HL-60 (cell line): ENCODE data around the gene CACNA1D.

Source experiments
- GABPA ChIP-seq: IDR thresholded peaks from 2 replicates; pipeline ENCODE4 v1.6.1; 2012; ENCODE audit warnings: low read depth
- POLR2AphosphoS5 ChIP-seq: IDR thresholded peaks from 2 replicates; pipeline ENCODE4 v1.6.1; 2012; ENCODE audit warnings: low read depth
- SPI1 ChIP-seq: IDR thresholded peaks from 2 replicates; pipeline ENCODE4 v1.6.1; 2012; ENCODE audit warnings: low read depth, mild to moderate bottlenecking, borderline replicate concordance
- TF ChIP-seq, protein P1 (sequence below): IDR thresholded peaks from one replicate; pipeline ENCODE4 v1.5.1; 2011; ENCODE audit warnings: low read length, control low read depth, inconsistent platforms; ENCODE audit not compliant: insufficient read depth
- TF ChIP-seq, protein P2 (sequence below): IDR thresholded peaks from 2 replicates; pipeline ENCODE4 v1.6.1; 2012; ENCODE audit warnings: low read depth; ENCODE audit not compliant: insufficient replicate concordance

DNA sequence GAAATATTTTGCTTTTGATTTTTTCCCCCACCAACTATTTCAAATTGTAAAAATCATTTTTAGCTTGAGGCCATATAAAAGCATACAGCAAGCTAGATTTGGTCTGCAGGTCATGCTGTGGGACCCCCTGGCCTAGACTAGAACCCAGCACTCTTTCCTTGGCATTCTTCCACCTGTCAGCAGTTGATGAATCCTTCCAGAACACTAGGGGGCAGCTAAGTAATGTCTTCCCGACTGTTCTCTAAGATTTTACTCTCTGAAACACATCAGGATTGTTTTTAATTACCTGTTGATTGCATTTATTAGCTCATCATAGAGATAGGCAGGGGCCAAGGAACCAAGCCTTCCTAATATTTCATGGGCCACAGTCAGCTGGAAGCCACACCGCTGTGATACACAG lies 174.5 kb downstream of the CACNA1D start:
- TF ChIP-seq, protein P1, sequence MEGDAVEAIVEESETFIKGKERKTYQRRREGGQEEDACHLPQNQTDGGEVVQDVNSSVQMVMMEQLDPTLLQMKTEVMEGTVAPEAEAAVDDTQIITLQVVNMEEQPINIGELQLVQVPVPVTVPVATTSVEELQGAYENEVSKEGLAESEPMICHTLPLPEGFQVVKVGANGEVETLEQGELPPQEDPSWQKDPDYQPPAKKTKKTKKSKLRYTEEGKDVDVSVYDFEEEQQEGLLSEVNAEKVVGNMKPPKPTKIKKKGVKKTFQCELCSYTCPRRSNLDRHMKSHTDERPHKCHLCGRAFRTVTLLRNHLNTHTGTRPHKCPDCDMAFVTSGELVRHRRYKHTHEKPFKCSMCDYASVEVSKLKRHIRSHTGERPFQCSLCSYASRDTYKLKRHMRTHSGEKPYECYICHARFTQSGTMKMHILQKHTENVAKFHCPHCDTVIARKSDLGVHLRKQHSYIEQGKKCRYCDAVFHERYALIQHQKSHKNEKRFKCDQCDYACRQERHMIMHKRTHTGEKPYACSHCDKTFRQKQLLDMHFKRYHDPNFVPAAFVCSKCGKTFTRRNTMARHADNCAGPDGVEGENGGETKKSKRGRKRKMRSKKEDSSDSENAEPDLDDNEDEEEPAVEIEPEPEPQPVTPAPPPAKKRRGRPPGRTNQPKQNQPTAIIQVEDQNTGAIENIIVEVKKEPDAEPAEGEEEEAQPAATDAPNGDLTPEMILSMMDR = no peak
- TF ChIP-seq POLR2AphosphoS5 (no peak), GABPA (no peak), SPI1 (no peak)
- TF ChIP-seq, protein P2, sequence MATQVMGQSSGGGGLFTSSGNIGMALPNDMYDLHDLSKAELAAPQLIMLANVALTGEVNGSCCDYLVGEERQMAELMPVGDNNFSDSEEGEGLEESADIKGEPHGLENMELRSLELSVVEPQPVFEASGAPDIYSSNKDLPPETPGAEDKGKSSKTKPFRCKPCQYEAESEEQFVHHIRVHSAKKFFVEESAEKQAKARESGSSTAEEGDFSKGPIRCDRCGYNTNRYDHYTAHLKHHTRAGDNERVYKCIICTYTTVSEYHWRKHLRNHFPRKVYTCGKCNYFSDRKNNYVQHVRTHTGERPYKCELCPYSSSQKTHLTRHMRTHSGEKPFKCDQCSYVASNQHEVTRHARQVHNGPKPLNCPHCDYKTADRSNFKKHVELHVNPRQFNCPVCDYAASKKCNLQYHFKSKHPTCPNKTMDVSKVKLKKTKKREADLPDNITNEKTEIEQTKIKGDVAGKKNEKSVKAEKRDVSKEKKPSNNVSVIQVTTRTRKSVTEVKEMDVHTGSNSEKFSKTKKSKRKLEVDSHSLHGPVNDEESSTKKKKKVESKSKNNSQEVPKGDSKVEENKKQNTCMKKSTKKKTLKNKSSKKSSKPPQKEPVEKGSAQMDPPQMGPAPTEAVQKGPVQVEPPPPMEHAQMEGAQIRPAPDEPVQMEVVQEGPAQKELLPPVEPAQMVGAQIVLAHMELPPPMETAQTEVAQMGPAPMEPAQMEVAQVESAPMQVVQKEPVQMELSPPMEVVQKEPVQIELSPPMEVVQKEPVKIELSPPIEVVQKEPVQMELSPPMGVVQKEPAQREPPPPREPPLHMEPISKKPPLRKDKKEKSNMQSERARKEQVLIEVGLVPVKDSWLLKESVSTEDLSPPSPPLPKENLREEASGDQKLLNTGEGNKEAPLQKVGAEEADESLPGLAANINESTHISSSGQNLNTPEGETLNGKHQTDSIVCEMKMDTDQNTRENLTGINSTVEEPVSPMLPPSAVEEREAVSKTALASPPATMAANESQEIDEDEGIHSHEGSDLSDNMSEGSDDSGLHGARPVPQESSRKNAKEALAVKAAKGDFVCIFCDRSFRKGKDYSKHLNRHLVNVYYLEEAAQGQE = no peak
